ENCODE measurements around the gene FALEC.

Gene FALEC

GRCh38 chr1:150548324-150548631 is 32.7 kb downstream of the FALEC start:
- DNase-seq = no peak

GRCh38 chr1:150548632-150549495 is 33.3 kb downstream of the FALEC start, which contains the start of gene ADAMTSL4:
ADAMTSL4 (plus strand) TSS chr1:150549408; CDS start chr1:150552289, 2,881 bp downstream.
- DNase-seq = peak in 1 of 4 experiments; percentile 19

- no peak for DNase-seq
These were observed 34.1 kb downstream of the FALEC start for GRCh38 chr1:150549496-150550221.

- DNase-seq = no peak
These were observed 34.9 kb downstream of the FALEC start for GRCh38 chr1:150550222-150551050.

- DNase-seq = peak in 1 of 4 experiments; percentile 13
These were observed 35.7 kb downstream of the FALEC start for GRCh38 chr1:150551051-150551783.

GRCh38 chr1:150551784-150552127 is 36.2 kb downstream of the FALEC start:
- no peak for DNase-seq

GRCh38 chr1:150552128-150552910 is 36.8 kb downstream of the FALEC start:
- no peak for DNase-seq

GRCh38 chr1:150552911-150553289 is 37.3 kb downstream of the FALEC start:
- no peak for DNase-seq

GRCh38 chr1:150553392-150554085 is 38.0 kb downstream of the FALEC start:
- DNase-seq = no peak

GRCh38 chr1:150554086-150554452 is 38.5 kb downstream of the FALEC start:
- DNase-seq = no peak

GRCh38 chr1:150555198-150555970 is 39.8 kb downstream of the FALEC start:
- no peak for DNase-seq

- DNase-seq = no peak
These were observed 40.7 kb downstream of the FALEC start for GRCh38 chr1:150555971-150556865.

GRCh38 chr1:150557065-150557600 is 41.6 kb downstream of the FALEC start:
- DNase-seq = no peak

- DNase-seq = no peak
These were observed 42.3 kb downstream of the FALEC start for GRCh38 chr1:150557813-150558212.

GRCh38 chr1:150558303-150558704 is 42.8 kb downstream of the FALEC start:
- DNase-seq = no peak

- no peak for DNase-seq
These were observed 43.5 kb downstream of the FALEC start for GRCh38 chr1:150558761-150559655.

- no peak for DNase-seq
These were observed 44.1 kb downstream of the FALEC start for GRCh38 chr1:150559656-150560010.

GRCh38 chr1:150560011-150560438 is 44.5 kb downstream of the FALEC start:
- DNase-seq = peak; percentile 38 to 59 (median 41)
